Stimulated activated CD8-positive, alpha-beta memory T cell treated with anti-CD3 and anti-CD28 coated beads, Interleukin-15, amount 100 ng/mL, for 24 hours (primary cell): ENCODE measurements around the gene ARID5B.
"Not testable (repeated sequence)": the region's sequence is repeated elsewhere in the genome, so short reads cannot be mapped to it uniquely, and the experiment has no call there.

Experiments used
- DNase-seq: peaks from one replicate; pipeline ENCODE4 v3.0.0-alpha.2; 2020; ENCODE audit warnings: low read depth

Gene ARID5B

DNA sequence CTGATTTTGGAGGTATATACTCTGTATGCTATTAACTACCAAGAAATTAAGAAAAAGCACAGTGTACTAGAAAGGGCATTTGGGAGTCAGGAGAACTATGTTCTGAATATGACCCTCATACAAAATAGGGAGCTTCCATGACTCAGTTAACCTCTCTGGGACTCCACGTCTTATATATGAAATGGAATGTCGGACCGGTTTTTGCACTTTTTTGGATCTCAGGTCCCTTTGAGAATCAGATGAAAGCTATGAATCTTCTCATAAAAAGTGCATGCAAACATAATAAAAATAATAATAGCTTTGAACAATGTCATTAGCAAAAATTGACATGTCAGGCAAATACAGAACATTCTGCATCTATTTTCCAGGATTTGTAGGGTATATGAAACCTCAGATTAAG is 113.0 kb downstream of the ARID5B start:
- DNase-seq, result no peak

DNA sequence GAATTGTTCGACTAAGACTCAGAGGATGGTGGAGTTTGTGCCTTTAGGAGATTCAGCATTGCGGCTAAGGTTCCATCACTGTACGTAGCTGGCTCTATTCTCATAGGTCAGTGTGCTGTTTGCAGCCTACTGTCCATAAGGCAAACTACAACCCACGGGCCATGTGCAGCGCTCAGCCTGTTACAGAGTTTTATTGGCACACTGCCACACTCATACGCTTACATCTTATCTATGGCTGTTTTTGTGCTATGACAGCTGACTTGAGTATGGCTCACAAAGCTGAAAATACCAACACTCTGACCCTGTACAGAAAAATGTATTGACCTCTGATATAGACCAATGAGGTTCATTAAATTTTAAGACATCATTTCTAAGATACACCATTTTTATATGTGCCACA is 114.5 kb downstream of the ARID5B start:
- DNase-seq, result no peak

DNA sequence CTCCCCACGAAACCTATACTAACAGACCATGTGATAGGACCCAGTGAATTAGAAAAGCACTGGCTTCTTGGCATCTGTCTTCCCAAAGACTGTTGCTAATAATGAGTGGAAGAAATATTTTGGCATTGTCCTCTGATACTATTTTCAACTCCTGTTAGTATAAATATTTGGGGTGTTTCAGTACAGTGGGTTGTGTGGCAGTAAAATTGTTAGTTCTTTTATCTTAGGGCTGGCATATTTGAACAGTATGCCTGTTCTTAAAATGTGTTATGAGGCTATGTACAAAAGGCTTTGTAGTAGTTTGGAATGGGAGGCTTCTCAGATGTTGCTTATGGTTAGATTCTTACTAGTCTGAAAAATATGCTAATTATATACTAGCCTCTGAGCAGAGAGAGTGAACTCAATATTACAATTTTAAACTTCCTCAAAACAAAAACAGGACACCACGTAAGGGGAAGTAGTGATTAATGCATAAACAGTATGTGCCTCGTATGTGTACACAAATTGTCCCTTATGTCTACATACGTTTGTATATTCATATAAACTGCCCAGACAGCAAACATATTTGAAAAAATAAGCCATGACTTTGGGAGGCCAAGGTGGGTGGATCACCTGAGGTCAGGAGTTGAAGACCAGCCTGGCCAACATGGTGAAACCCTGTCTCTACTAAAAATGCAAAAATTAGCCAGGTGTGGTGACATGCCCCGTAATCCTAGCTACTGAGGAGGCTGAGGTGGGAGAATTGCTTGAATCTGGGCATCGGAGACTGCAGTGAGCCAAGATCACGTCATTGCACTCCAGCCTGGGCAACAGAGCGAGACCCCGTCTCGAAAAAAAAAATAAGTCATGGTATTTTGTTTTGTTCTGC is 115.4 kb downstream of the ARID5B start:
- DNase-seq, result no peak

DNA sequence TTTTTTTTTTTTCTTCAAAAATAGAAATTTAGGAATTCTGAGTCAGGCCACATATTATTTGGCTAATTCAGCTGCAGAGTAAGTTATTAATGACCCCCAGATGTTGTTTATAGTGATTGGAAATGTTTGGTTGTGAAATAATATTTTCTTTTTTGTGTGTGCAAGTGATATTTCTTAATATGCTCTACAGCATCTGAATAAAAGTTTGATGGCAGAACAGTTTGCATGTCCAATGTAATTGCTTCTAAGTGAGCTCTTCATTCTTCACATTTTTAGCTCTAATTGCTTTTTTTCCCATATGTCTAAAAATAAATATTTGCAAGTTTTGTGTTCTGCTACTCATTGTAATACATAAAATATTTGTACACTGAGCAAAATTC is 116.0 kb downstream of the ARID5B start:
- DNase-seq, result no peak

DNA sequence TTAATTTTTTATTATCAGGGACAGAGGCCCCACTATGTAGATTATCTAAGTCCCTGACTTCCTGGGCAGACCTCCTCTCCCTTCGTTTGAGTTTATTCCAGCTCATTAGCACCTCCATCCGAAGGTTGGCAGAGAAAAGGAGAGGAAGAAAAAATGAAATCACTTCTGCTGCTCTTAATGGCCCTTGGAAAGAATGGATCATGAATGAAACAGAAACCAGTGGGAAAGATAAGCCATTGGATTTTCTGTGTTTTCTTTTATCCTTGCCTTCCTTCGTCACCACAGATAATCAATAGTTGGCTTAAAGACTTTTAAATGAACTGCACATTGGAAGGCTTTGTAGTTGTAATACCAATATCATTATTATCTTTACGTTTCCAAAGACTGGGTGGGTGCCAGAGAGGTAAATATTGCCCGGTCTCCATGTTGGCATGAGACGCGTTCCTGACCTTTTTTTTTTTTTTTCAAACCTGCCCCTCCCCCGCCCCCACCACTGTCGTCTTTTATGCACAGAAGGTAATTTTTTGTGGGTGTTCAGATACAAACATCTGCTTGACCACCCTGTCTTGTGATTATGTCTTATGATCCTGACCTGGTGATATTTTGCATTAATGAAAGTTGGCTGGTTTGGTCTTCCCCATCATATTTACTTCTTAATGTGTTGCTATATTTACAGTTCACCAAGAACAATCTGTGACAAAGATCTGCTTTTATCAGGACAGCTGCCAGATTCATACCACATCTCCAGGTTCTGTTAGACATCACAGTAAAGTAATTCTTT is 116.8 kb downstream of the ARID5B start:
- no peak for DNase-seq

DNA sequence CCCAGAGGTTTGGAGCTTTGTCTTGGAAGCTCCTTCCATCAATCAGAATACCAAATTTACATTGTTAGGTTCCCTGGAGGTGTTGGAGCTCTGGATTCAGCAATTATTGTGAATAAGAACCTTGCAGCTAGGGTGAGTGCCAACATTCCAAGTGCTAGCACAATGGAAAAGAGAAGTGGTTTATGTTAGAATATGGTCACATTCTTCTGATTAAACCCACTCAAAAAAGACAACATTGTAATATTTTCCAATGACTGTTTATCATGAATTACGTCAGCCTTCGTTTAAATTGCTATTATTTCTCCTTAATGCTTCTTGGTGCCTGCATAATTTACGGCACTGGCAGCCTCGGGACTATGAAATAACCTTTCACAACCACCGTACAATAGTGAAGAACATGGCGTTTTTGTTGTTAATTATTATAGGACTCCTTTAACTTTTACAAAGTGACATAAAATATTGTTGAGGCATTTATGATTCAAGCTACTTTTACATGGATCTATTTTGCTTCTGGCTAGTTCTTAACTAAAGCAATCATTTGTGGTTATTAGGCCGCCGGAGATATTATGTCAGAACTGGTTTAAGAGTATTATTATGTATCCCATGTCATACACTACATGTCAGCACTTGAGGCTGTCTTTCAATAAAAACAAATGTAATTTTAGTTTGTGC is 117.7 kb downstream of the ARID5B start:
- DNase-seq, result no peak

DNA sequence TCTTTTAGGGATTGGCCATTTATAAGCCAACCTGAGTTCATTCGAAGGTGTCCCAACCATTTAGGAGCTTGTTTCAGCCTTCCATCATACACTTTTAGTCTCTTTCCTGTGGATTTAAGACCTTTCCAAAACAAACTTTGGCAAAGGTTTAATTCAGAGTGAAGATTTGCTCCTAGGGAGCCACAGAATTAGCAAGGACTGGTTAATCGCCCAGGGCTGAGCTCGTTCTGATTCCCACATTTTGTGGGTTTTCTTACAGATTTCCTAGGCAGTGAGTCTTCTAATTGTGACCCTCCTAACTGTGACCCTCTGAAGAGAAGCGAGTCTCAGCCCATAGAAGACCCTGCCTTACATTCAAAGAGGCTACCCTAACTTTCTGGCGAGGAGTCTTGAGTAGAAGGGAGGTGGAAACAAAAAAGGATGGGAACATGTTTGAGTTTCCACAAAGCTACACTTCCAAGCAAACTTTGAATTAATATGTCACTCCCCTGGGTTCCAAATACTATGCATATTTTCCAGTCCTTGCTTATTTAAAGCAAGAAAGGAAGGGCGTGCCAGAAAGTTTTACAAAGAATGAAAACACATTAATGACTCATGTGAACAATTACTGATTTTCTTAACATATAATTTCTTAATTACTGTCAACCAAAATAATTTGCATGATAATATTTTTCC is 118.3 kb downstream of the ARID5B start:
- DNase-seq, result no peak

DNA sequence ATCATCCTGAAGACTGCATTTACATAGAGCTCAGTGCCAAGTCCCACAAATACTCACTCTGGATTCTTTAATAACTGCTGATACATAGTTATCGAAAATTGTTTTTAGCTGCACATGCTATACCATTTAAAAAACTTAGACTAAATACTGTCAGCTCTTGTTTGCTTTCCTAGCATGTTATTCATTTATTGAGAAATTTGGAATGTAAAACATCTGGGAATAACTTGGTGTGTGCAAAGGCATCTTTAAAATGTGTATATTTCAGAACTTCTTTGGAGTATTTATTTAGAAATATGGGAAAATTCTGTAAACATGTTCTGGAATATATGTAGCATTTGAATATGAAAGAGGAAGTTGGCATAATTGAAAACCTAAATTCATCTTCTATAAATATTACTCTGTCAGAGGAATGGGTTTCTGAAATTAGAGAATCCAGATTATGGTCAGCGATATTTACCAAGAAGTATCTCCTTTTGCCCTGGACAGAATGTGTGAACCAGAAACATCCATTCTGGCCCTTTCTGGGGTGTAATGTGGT is 119.7 kb downstream of the ARID5B start:
- no peak for DNase-seq

DNA sequence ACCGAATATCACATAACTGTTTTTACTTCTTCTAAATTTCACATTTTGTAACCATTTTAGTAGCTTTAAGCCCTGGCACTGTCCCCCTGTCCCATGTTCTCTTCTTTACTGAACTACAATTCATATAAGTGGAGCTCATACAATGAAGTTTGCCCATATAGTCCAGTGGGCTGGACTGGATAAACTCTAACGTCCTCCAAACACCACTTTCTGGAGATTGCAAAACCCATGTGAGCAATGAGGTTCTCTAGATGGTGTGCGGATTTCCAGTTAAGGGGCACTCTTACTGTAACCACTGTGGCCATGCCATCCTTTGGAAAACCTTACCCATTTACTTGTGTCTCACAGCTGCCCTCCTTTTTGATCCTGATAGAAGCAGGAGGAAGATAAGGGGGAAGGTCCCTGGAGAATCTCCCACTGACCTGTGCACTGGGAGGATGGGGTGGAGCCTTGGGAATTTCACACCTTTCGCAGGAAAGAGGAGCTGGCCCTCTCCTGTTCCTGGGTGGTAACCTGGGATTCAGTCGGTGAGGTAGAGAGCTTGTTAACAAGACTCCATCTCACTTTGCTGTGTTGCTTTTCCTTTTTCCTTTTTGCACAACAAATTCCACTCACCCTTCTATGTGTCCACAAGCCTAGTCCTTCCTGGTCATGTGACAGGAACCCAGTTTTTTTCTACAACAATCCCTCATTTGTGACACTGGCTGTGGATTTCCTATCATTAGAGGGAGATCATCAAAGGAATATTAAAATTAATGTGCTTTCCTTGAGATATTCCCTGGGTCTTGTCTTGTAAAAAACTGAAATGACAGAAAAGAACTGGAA is 120.7 kb downstream of the ARID5B start:
- no peak for DNase-seq

DNA sequence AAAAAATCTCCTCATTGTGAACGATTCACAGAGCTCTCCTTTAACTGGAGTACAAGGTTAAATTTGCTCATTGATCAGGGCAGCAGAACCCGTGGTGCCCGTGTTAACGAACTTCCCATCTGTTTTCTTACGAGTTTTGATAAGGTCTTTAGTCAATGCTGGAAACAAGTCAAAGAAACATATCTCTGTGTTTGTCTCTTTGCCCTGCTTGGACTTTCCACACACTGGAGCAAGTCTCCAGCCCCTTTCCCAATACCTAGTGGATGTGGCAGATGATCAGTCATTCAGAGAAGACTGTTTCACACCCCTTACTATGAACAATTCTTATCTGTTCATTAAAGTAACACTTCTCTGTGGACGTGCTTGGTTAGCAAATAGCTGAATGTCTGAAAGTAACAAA is 121.3 kb downstream of the ARID5B start:
- DNase-seq, result no peak

DNA sequence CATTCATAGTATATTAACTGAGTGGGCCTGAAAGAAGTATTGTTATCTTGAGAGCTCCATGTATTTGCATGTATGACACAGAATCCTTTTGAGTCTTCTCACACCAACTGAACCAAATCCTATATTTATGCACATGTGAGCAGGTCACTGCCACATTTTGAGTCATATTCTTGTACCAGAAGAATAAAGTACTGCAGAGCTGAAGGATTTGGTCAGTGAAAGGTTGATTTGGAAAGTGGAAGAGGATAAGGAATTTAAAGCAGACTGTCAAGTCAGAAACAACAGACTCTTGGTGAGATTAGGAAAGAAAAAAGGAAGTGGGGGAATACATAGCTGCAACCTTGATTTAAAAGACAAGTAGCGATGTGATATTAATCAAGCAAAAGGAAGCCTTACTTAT is 121.8 kb downstream of the ARID5B start:
- no peak for DNase-seq

DNA sequence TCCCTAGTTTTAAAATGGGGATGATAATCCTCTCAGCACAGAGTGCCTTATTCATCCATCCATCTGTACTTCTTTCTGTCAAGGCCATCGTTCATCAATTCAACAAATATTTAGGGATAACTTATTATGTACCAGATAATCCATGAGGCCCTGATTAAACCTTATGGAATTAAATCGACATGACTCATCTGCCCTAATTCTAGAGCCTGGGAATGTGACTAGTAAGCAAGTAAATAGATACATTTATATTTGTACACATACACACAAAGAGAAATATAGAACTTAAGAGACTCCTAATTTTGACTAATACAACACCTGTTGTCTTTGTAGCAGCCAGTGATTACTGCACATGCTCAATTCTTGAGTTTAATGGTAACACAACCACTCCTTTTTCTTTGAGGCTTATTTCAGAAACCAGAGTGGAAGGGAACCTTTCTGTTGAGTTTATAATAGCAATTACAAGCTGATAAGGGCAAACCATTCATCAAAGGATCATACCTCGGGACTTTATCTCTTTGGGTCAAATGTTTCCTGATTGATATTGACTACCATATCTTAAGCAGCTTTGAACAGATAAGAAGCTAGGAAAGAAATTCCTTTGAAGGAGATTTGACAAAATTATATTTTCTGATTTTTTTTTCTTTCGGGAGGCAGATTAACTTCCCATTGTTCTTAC is 122.7 kb downstream of the ARID5B start:
- no peak for DNase-seq

DNA sequence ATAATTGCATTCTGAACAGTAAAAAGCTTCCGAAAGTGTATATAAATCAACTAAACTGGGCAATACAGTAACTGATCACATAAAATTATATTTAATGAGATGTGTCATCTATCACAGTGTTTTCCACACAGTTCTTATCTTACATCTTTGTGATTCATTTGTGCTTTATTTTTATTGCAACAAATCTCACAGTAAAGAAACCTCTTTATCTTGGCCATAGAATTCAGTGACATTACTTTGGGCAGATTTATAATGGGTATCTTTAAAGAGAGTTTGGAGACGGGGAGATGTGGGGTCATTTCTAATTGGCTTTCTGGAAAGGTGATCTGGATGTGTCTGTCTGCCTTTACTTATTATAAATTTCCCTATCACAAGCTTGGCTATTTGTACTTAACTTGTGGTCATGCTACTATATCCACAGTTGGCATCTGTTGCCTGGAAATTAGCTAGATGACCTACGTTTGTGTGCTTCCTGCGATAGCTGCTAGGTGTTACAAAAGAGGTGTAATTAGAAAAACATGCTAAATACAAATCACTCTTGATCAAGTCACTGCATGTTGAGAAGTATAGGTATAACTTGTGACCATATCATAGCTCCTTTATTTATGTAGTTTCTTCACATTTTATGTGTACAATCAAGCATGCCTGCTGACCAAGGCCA is 123.8 kb downstream of the ARID5B start:
- DNase-seq, result no peak

DNA sequence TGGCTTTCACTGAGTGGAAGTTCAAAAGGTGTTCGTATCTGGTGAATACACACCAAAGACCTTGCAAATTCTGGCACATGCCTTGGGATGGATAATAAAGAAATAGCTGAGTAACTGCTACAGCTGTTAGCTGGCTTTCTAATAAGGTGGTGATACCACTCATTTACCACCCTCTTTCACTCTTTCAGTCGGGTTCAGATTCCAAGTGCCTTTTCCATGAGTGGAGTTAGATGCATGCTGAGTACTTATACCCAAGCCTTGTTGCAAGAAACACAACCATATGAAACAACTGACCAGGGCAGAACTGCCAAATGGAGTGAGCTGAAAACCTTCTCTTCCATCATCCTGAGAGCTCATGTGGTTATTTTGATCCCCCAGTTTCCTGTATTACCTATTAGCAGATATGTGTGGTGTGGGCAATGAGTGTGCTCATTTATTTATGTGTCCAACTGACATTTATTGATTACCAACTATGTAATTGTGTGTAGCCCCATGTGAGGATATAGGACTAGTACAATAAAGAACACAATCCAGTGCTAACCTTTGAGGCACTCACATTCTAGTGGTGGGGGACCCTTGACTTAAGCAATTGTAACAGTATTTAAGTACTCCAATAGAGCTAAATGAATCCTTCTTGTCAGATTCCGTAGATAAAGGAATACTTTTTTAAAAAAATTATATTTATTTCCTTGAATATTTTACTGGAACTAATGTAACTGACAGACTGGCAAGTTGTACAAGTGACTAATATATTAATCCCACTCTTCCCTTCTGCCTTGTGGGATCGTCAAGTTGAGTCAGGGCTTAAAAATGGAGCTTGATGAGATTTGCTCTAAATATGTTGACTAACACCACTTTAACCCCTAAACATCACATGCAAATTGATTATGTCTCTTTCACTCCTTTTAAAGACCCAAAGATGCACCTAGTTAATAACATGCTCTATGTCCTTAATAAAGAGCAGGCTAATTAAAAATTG is 124.7 kb downstream of the ARID5B start:
- DNase-seq, result no peak

DNA sequence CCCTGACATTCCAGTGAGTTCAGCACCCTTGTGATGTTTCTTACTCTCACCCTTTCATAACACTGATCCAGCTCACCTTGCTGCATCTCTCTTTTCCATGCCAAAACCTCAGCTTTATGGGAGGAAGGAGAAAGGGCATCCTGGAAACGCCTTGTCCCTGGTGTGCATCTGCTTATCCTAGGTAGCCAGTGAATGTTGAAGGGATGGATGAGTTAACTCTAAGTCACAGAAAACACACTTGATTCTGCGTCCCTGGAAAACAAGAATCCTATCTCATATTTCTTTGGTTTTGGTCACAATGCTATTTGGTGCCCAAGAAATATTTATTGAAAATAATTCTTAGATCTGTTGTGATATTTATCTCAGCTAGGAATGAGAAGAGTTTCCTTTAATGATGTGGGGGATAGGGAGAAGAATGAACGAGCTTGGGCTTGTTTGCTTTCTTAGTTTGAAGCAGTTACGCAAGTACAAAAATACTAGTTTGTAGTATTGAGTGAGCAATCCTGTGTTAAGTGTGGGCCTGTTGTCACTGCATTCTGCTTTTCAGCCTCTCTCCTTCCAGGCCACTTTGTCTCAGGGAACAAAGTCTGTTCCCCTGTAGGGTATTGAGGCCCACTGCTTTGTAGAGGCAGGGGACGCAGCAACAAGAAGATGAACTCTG is 126.5 kb downstream of the ARID5B start:
- no peak for DNase-seq

DNA sequence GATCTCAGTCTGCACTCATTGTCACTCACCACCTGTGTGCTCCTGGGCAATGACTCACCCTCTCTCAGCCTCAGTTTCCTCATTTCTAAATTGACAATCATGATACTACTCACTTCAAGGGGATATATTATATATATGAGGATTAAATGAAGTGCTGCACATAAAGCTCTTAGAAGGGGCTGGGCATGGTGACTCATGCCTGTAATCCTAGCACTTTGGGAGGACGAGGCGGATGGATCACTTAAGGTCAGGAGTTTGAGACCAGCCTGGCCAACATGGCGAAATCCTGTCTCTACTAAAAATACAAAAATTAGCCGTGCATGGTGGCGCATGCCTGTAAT is 127.0 kb downstream of the ARID5B start:
- DNase-seq, result not testable (repeated sequence)

DNA sequence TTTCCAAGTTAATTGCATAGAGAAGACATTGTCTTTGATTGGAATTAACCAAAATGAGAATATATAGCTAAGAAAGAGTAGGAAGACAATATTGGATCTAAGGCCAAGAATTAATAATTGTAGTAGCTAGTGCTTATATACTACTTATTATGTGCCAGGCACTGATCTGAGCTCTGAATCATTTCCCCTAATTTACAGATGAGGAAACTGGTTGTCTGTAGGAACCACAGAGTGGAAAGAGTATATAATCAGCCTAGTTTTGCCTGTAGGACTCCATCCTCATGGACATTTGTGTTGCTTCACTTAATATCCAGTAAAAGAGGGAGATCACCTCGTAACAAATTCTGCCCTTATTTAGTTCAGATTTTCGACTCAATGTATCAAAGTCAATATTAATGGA is 127.9 kb downstream of the ARID5B start:
- no peak for DNase-seq

DNA sequence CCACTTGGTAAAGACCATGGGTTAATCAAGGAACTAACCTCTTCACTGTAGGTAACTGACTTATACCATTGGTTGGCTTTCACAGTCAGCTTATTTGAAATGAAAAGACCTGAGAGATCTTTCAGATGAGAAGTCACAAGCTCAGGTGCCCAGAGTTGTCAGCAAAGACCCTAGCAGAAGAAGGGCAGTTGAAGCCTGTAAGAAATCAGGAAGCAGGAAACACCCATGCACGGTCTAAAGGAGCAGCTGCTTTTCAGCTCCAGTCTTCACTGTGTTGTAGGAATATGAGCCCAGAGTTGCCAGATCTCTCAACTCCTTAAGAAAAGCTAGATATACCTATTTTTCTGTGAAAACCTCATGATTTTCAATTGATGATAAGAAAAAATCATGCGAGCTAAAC is 130.0 kb downstream of the ARID5B start:
- no peak for DNase-seq
